ENCODE results near the gene DLGAP4.
"Not testable (repeated sequence)": the region's sequence is repeated elsewhere in the genome, so short reads cannot be mapped to it uniquely, and the experiment has no call there.

DLGAP4 gene

GRCh38 chr20:36519944-36520343 is 213.8 kb downstream of the DLGAP4 start:
- no peaks in the 10 kb centered on the region for H3K27me3 Mint-ChIP-seq
- no peak overlapping the region for H3K4me3 Mint-ChIP-seq
- H3K9me3 Mint-ChIP-seq: no peaks in the 10 kb centered on the region
- H3K4me1 Mint-ChIP-seq (ENCODE audit: low read depth): peaks cover 5% of the 10 kb centered on the region
- no peak overlapping the region for H3K27ac Mint-ChIP-seq
- peaks cover 4% of the 10 kb centered on the region for H3K36me3 Mint-ChIP-seq (ENCODE audit: low read depth)

- Mint-ChIP-seq H3K9me3 (no peaks in the 10 kb centered on the region), H3K4me1 (ENCODE audit: low read depth) (peaks cover 5% of the 10 kb centered on the region), H3K27ac (no peak overlapping the region), H3K4me3 (no peak overlapping the region), H3K36me3 (ENCODE audit: low read depth) (peaks cover 11% of the 10 kb centered on the region), H3K27me3 (no peaks in the 10 kb centered on the region)
Observed at GRCh38 chr20:36521526-36521925, 215.4 kb downstream of the DLGAP4 start.

DNA sequence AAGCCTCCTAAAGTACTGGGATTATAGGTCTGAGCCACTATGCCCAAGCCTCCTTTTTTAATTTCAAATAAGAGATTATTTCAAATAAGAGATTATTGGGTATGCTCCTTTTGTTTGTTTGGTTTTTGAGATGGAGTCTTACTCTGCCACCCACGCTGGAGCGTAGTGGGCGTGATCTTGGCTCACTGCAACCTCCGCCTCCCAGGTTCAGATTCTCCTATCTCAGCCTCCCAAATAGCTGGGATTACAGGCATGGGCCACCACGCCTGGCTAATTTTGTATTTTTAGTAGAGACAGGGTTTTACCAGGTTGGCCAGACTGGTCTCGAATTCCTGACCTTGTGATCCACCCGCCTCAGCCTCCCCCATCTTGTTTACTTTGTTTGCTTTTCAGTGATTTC is 216.3 kb downstream of the DLGAP4 start:
- H3K27me3 Mint-ChIP-seq; H3K4me1 Mint-ChIP-seq (ENCODE audit: low read depth); H3K9me3 Mint-ChIP-seq; H3K4me3 Mint-ChIP-seq; H3K27ac Mint-ChIP-seq: not testable (repeated sequence)
- peaks cover 18% of the 10 kb centered on the region for H3K36me3 Mint-ChIP-seq (ENCODE audit: low read depth)

GRCh38 chr20:36523341-36523740 is 217.2 kb downstream of the DLGAP4 start:
- no peaks in the 10 kb centered on the region for H3K27me3 Mint-ChIP-seq
- H3K4me3 Mint-ChIP-seq: no peak overlapping the region
- H3K36me3 Mint-ChIP-seq (ENCODE audit: low read depth): peaks cover 20% of the 10 kb centered on the region
- H3K27ac Mint-ChIP-seq: no peak overlapping the region
- peaks cover 5% of the 10 kb centered on the region for H3K4me1 Mint-ChIP-seq (ENCODE audit: low read depth)
- no peaks in the 10 kb centered on the region for H3K9me3 Mint-ChIP-seq

- Mint-ChIP-seq H3K36me3 (ENCODE audit: low read depth) (peaks cover 16% of the 10 kb centered on the region), H3K27me3 (no peaks in the 10 kb centered on the region), H3K9me3 (no peaks in the 10 kb centered on the region), H3K27ac (no peak overlapping the region), H3K4me3 (no peak overlapping the region), H3K4me1 (ENCODE audit: low read depth) (no peaks in the 10 kb centered on the region)
Observed at GRCh38 chr20:36525620-36526365, 219.7 kb downstream of the DLGAP4 start.

GRCh38 chr20:36526521-36527011 is 220.4 kb downstream of the DLGAP4 start:
- Mint-ChIP-seq H3K27ac (no peak overlapping the region), H3K27me3 (no peaks in the 10 kb centered on the region), H3K4me3 (no peak overlapping the region), H3K36me3 (ENCODE audit: low read depth) (peaks cover 16% of the 10 kb centered on the region), H3K4me1 (ENCODE audit: low read depth) (no peaks in the 10 kb centered on the region), H3K9me3 (no peaks in the 10 kb centered on the region)

DNA sequence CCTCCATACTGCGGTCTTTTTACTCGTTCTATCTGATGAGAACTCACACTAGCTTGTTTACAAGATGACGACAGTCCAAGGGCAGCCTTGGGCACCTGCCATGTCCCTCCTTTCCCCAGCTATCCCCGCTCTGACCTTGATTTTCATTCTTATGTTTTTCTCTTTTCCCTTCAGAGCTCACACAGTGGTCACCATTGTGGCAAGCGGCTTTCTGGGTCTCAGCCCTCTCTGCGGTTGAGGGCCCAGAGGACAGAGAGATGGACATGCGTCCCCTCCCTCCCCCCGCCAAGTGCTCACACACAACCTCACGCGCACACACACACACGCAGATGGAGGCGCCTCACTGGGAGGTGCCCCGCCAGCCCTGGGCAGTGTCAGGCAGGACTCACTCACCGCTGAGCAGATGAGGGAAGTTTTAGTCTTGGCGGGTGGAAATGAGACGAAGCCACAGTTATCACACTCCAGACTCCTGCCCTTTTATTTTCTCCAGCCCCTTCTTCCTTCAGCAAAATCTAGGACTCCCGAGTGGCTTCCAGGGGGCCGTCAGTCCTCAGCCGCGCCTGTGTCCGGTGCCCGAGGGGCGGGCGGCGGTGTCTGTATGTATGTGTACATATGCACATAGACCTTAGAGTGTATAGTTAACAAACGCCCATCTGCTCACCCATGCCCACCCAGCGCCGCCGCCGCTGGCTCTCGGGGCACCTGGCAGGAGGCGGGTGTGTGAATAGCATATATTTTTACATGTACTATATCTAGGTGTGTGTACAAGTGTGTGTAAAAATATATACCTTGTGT is 221.4 kb downstream of the DLGAP4 start:
- Mint-ChIP-seq H3K9me3 (no peaks in the 10 kb centered on the region), H3K27ac (no peak overlapping the region), H3K4me3 (no peak overlapping the region), H3K36me3 (ENCODE audit: low read depth) (peaks cover 16% of the 10 kb centered on the region), H3K27me3 (no peaks in the 10 kb centered on the region), H3K4me1 (ENCODE audit: low read depth) (no peaks in the 10 kb centered on the region)

- no peak overlapping the region for H3K27ac Mint-ChIP-seq
- H3K4me3 Mint-ChIP-seq: no peak overlapping the region
- H3K36me3 Mint-ChIP-seq (ENCODE audit: low read depth): peaks cover 16% of the 10 kb centered on the region
- H3K9me3 Mint-ChIP-seq: no peaks in the 10 kb centered on the region
- H3K27me3 Mint-ChIP-seq: no peaks in the 10 kb centered on the region
- no peaks in the 10 kb centered on the region for H3K4me1 Mint-ChIP-seq (ENCODE audit: low read depth)
Observed at GRCh38 chr20:36528176-36528874, 222.2 kb downstream of the DLGAP4 start.

- Mint-ChIP-seq H3K36me3 (ENCODE audit: low read depth) (peaks cover 16% of the 10 kb centered on the region), H3K9me3 (no peaks in the 10 kb centered on the region), H3K4me3 (no peak overlapping the region), H3K4me1 (ENCODE audit: low read depth) (no peaks in the 10 kb centered on the region), H3K27me3 (no peaks in the 10 kb centered on the region), H3K27ac (no peak overlapping the region)
Observed at GRCh38 chr20:36528875-36529417, 222.8 kb downstream of the DLGAP4 start.

DNA sequence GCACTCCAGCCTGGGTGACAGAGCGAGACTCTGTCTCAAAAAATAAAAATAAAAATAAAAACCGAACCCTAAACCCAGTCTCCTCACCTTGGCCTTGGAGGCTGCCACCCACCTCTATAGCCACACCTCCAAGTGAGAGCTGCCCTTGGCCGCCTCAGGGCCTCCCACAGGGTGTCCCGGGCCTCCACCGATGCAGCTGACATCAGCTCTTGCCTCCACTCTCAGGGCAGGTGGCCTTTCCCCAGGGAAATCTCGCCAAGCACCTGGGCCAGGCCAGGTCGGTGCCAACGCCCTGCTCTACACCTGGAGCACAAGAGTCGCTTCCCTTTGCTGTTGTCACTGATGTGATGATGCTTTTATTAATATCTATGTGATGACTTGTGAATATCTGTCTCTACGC is 226.2 kb downstream of the DLGAP4 start:
- no peaks in the 10 kb centered on the region for H3K9me3 Mint-ChIP-seq

GRCh38 chr20:36532822-36533221 is 226.7 kb downstream of the DLGAP4 start:
- Mint-ChIP-seq H3K27ac (no peak overlapping the region), H3K9me3 (no peaks in the 10 kb centered on the region), H3K27me3 (no peaks in the 10 kb centered on the region), H3K36me3 (ENCODE audit: low read depth) (no peaks in the 10 kb centered on the region), H3K4me3 (no peak overlapping the region), H3K4me1 (ENCODE audit: low read depth) (no peaks in the 10 kb centered on the region)

More for the DNA sequence above, 226.2 kb downstream of the DLGAP4 start:
- H3K27ac Mint-ChIP-seq: no peak overlapping the region
- H3K36me3 Mint-ChIP-seq (ENCODE audit: low read depth): peaks cover 2% of the 10 kb centered on the region
- no peaks in the 10 kb centered on the region for H3K27me3 Mint-ChIP-seq
- no peaks in the 10 kb centered on the region for H3K4me1 Mint-ChIP-seq (ENCODE audit: low read depth)
- no peak overlapping the region for H3K4me3 Mint-ChIP-seq

DNA sequence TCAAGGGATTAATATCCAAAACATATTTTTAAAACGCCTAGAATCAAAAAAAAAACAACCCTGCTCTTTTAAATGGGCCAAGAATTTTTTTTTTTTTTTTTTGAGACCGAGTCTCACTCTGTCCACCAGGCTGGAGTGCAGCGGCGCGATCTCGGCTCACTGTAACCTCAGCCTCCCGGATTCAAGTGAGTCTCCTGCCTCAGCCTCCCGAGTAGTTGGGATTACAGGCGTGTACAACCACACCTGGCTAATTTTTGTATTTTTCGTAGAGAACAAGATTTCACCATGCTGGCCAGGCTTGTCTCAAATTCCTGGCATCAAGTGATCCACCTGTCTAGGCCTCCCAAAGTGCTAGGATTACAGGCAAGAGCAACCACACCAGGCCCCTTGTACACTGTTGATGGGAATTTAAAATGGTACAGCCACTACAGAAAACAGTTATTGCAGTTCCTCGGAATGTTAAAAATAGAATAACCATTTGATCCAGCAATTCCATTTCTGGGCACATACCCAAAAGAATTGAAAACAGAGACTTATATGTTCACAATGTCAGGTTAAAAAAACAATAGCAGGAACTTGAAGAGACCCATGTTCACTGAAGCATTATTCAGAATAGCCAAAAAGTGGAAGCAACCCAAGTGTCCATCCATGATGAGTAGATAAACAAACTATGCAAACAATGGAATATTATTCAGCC is 232.0 kb downstream of the DLGAP4 start:
- Mint-ChIP-seq H3K4me1 (ENCODE audit: low read depth) (peaks cover 3% of the 10 kb centered on the region), H3K36me3 (ENCODE audit: low read depth) (no peaks in the 10 kb centered on the region), H3K27me3 (no peaks in the 10 kb centered on the region), H3K9me3 (no peaks in the 10 kb centered on the region), H3K27ac (no peak overlapping the region), H3K4me3 (no peak overlapping the region)

DNA sequence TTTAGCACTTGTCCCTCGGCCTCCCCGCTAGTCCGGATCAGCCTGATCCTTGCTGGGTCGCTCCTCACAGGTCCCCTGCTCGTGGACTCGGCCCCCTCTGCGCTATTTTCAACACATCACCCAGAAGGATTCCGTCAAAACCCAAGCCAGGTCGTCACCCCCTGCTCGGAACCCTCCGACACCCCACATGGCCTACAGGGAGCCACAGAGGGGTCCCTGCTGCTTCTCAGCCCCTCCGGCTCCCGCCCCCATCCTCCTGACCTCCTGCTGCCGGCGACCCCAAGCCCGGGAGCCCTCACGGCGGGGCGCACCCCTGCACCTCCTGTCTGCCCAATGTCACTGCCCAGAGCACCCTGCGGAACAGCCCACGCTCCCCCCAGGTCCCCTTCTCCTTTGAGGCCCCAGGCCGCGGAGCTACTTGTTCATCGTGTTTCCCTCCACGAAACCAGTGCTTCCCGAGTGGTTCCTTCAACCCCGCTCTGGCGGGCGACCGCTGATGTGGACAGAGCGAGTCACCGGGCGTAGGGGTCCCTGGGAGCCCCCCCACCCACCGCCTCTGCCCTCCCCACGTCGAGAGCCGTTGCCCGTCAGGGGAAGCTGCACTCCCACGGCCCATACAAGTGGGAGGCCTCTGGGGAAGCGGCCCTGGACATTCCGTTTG is 234.5 kb downstream of the DLGAP4 start:
- Mint-ChIP-seq H3K4me3 (no peak overlapping the region), H3K4me1 (ENCODE audit: low read depth) (peaks cover 3% of the 10 kb centered on the region), H3K27me3 (no peaks in the 10 kb centered on the region), H3K9me3 (no peaks in the 10 kb centered on the region), H3K27ac (no peak overlapping the region), H3K36me3 (ENCODE audit: low read depth) (no peaks in the 10 kb centered on the region)

DNA sequence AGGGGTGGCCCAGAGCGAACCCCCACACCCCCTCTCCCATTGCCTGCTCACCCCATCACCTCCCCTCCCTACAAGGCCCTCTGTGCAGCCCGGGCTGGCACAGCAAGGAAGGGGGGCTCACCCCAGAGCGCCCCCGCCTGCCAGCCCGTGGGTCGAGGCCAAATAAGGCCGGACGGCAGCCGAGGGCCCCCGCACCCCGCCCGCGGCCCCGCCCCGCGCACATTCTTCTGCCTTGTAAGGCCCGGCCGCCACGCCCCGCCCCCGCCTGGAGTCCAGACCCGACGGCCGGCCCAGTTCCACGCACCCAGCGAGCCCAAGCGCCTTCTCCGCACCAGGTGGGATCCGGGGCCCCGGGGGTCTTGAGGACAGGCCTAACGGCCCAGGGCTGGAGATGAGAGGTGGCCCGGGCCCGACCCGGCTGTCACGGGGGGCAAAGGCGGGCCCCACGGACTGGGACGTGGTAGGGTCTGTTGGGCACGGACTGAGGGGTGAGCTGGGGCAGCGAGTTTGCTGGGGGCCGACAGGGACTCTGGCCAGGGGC is 235.2 kb downstream of the DLGAP4 start, which contains the start of gene MYL9:
MYL9 (plus strand) TSS at position 293 of the 541 bp plus-strand sequence. CDS start 3,366 bp downstream, outside the sequence.
- no peaks in the 10 kb centered on the region for H3K9me3 Mint-ChIP-seq
- no peak within 1 kb of the TSS for H3K27ac Mint-ChIP-seq
- H3K4me3 Mint-ChIP-seq: no peak within 1 kb of the TSS
- H3K4me1 Mint-ChIP-seq (ENCODE audit: low read depth): peaks cover 3% of the 10 kb centered on the region
- H3K36me3 Mint-ChIP-seq (ENCODE audit: low read depth): no peaks in the 10 kb centered on the region
- H3K27me3 Mint-ChIP-seq: no peaks in the 10 kb centered on the region

Data from stimulated activated naive CD8-positive, alpha-beta T cell treated with anti-CD3 and anti-CD28 coated beads, Interleukin-15, Interleukin-2, amounts not matched to agents 100 ng/mL and 50 ng/mL, for 24 hours (primary cell).